ENCODE measurements around the gene RPL18A.

The RPL18A gene

DNA sequence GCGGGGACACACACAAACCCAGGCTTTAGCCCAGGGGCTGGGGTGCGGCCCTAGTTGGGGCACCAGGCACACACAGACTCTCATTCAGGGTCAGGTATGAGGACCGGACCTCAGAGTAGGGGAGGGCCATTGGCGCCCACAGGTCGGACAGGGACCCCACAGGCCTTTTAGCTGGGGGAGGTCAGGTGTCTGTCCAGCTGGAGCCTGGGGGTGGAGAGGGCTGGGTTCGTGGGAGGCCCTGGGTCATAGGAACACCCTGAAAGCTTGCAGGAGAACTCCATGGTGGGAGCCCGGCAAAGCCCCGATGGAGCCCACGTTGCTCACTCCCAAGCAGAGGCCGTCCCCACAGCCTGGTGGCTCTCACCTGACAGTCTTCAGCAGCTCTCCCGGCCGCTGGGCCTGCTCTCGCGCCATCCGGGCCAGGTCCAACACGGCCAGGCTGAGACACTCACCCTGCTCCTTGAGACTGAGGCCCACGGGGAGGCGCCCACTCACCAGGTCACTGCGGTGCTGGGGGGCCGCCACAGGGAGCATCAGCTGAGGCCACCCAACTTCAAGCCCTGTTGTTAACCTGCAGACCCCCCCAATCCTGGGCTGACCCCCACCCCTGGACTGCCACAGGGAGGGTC is 16.9 kb upstream of the RPL18A start:
- Histone ChIP-seq H3K4me3 (ENCODE audit: insufficient read length, low read depth) (peak overlapping the region; percentile 76), H3K27me3 (ENCODE audit: insufficient read depth, insufficient read length) (peaks cover 30% of the 10 kb centered on the region), H3K9ac (ENCODE audit: insufficient read length, low read depth) (peak overlapping the region; percentile 92), H3K9me3 (ENCODE audit: insufficient read depth, low read length) (no peaks in the 10 kb centered on the region), H3K36me3 (ENCODE audit: insufficient read depth, insufficient read length, low read length) (no peaks in the 10 kb centered on the region), H3K4me1 (ENCODE audit: insufficient read depth, insufficient read length) (peaks cover 16% of the 10 kb centered on the region)
- TF ChIP-seq YY1 (IDR thresholded peaks at IDR 0.05; ENCODE audit: insufficient read depth, insufficient read length) (no peak), SUZ12 (IDR thresholded peaks at IDR 0.05; ENCODE audit: extremely low read depth, insufficient read depth, insufficient read length) (no peak), ZNF274 (IDR thresholded peaks at IDR 0.05; ENCODE audit: low read depth, low read length) (no peak)
- DNase-seq (ENCODE audit: low read depth, low spot score) = no peak

DNA sequence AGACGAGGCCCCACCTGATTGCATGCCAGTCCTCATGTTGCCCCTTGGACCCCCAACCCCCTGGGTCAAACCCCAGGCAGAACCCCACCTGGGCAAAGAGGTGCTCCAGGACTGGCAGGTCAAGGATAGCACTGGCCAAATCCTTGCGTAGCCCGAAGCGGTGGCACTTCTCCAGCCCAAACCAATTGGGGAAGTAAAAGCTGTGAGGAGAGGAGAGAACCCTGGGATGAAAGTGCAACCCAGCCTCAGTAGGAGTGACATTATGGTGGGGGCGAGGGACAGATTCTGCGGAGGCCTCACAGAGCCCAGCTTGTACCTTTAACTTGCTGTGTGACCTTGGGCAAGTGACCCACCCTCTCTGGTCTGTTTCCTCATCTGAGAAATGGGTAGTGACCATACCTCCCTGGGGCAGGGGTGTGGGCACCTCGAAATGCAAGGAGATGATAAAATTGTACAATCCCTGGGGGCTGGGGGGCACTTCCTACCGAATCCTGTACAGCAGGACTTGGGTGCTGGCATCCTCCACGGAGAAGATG is 16.4 kb upstream of the RPL18A start:
- Histone ChIP-seq H3K36me3 (ENCODE audit: insufficient read depth, insufficient read length, low read length) (no peaks in the 10 kb centered on the region), H3K4me3 (ENCODE audit: insufficient read length, low read depth) (peak overlapping the region; percentile 76), H3K9me3 (ENCODE audit: insufficient read depth, low read length) (no peaks in the 10 kb centered on the region), H3K4me1 (ENCODE audit: insufficient read depth, insufficient read length) (peaks cover 19% of the 10 kb centered on the region), H3K9ac (ENCODE audit: insufficient read length, low read depth) (no peak overlapping the region), H3K27me3 (ENCODE audit: insufficient read depth, insufficient read length) (peaks cover 30% of the 10 kb centered on the region)
- DNase-seq (ENCODE audit: low read depth, low spot score) = no peak
- TF ChIP-seq SUZ12 (IDR thresholded peaks at IDR 0.05; ENCODE audit: extremely low read depth, insufficient read depth, insufficient read length) = no peak
- TF ChIP-seq ZNF274 (IDR thresholded peaks at IDR 0.05; ENCODE audit: low read depth, low read length) = no peak
- no peak for TF ChIP-seq YY1 (IDR thresholded peaks at IDR 0.05; ENCODE audit: insufficient read depth, insufficient read length)

DNA sequence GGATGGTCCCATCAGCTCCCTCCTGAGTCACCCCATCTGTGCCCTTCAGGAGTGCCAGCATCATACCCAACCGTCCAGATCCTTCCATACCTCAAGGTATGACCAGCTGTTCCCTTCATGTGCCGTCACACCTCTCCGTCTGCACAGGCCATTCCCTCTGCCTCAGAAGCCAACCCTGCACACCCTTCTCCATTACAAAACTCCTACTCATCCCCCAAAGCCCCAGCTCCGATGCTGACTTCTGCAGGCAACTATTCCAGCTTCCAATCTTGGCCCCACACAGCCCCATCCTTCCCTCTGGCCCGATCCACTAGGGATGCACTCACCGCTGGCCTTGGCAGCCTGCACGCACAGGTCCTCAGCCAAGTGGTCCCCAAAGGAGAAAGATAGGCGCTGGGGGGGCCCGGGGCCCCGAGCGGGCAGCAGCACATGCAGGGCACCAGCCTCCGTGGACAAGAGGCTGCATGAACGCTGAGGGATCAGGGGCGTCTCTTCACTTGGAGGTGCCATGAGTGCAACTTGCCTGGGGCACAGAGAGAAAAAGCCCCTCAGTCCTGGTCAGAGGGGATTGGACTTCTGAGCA is 15.7 kb upstream of the RPL18A start:
- Histone ChIP-seq H3K4me3 (ENCODE audit: insufficient read length, low read depth) (no peak overlapping the region), H3K36me3 (ENCODE audit: insufficient read depth, insufficient read length, low read length) (no peaks in the 10 kb centered on the region), H3K9ac (ENCODE audit: insufficient read length, low read depth) (no peak overlapping the region), H3K4me1 (ENCODE audit: insufficient read depth, insufficient read length) (peaks cover 21% of the 10 kb centered on the region), H3K27me3 (ENCODE audit: insufficient read depth, insufficient read length) (peaks cover 29% of the 10 kb centered on the region), H3K9me3 (ENCODE audit: insufficient read depth, low read length) (no peaks in the 10 kb centered on the region)
- TF ChIP-seq YY1 (IDR thresholded peaks at IDR 0.05; ENCODE audit: insufficient read depth, insufficient read length) (no peak), SUZ12 (IDR thresholded peaks at IDR 0.05; ENCODE audit: extremely low read depth, insufficient read depth, insufficient read length) (no peak), ZNF274 (IDR thresholded peaks at IDR 0.05; ENCODE audit: low read depth, low read length) (no peak)
- no peak for DNase-seq (ENCODE audit: low read depth, low spot score)

DNA sequence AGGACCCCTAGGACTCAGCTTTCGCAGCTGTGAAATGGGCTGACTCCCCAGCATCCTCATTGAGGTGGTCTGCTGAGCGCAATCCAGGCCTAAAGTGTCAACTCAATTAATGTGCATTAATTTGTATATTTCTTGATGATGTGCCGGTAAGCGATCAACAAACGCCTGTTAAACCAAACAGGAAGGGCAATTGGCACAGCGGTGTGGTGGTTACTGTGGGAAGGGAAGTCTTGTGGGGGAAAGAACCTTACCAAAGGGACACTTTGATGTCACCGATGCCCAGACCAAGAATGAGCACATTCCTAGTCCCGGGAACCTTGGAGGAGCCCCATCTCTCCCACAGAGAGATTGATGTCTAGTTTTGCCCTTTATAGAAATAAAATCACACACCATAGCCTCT is 13.6 kb upstream of the RPL18A start:
- Histone ChIP-seq H3K4me1 (ENCODE audit: insufficient read depth, insufficient read length) (peaks cover 22% of the 10 kb centered on the region), H3K27me3 (ENCODE audit: insufficient read depth, insufficient read length) (peaks cover 11% of the 10 kb centered on the region), H3K9me3 (ENCODE audit: insufficient read depth, low read length) (no peaks in the 10 kb centered on the region), H3K36me3 (ENCODE audit: insufficient read depth, insufficient read length, low read length) (no peaks in the 10 kb centered on the region), H3K4me3 (ENCODE audit: insufficient read length, low read depth) (no peak overlapping the region), H3K9ac (ENCODE audit: insufficient read length, low read depth) (no peak overlapping the region)
- no peak for DNase-seq (ENCODE audit: low read depth, low spot score)
- no peak for TF ChIP-seq YY1 (IDR thresholded peaks at IDR 0.05; ENCODE audit: insufficient read depth, insufficient read length)
- TF ChIP-seq ZNF274 (IDR thresholded peaks at IDR 0.05; ENCODE audit: low read depth, low read length) = no peak
- no peak for TF ChIP-seq SUZ12 (IDR thresholded peaks at IDR 0.05; ENCODE audit: extremely low read depth, insufficient read depth, insufficient read length)

DNA sequence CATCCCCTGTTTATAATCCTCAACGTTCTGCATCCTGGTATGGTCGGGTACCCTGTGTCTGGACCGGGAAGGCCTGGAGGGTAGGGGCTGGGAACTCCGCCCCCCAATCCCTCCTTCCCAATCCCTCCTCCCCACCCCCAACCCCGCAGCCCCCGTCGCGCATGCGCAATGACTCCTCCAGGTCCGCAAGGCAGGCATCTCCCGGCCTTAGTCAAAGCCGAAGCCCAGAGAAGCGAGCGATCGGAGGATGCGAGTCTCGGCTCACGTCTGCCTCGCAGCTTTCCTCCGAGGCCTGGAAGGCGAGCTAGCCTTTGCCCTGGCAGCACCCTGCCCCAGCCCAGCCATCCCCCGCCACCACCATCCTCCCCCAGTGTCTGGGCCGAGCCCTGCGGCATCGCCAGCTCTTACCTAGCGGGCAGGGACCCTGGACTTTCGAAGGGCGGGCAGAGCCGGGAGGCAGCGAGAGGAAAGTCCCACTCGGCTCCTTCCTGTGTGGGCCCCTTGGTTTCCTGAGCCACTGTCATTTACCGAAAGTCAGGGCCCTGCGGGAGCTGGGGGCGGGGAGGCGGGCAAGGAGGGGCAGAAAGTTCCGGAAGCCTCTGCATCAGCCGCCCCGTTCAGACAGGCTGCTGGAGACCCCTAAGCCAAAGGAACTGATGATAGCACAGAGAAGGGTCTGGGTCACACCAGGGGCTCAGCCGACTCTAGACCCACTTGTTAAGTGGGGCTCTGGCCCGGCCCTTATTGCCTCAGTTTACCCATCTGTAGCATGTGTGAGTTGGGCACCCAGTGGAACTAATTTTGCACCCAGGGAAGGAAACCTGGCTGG is 12.0 kb upstream of the RPL18A start, which contains the start of gene JAK3:
TSS of gene JAK3 (minus strand) at position 445 of the 829 bp plus-strand sequence. CDS start 3,565 bp downstream, outside the sequence.
- Histone ChIP-seq H3K27me3 (ENCODE audit: insufficient read depth, insufficient read length) (peaks cover 3% of the 10 kb centered on the region), H3K4me1 (ENCODE audit: insufficient read depth, insufficient read length) (peaks cover 15% of the 10 kb centered on the region), H3K9ac (ENCODE audit: insufficient read length, low read depth) (peak within 1 kb of the TSS; percentile 75), H3K36me3 (ENCODE audit: insufficient read depth, insufficient read length, low read length) (no peaks in the 10 kb centered on the region), H3K4me3 (ENCODE audit: insufficient read length, low read depth) (peak within 1 kb of the TSS; percentile 19), H3K9me3 (ENCODE audit: insufficient read depth, low read length) (no peaks in the 10 kb centered on the region)
- TF ChIP-seq YY1 (IDR thresholded peaks at IDR 0.05; ENCODE audit: insufficient read depth, insufficient read length) (no peak), ZNF274 (IDR thresholded peaks at IDR 0.05; ENCODE audit: low read depth, low read length) (no peak), SUZ12 (IDR thresholded peaks at IDR 0.05; ENCODE audit: extremely low read depth, insufficient read depth, insufficient read length) (no peak)
- DNase-seq (ENCODE audit: low read depth, low spot score) = no peak

DNA sequence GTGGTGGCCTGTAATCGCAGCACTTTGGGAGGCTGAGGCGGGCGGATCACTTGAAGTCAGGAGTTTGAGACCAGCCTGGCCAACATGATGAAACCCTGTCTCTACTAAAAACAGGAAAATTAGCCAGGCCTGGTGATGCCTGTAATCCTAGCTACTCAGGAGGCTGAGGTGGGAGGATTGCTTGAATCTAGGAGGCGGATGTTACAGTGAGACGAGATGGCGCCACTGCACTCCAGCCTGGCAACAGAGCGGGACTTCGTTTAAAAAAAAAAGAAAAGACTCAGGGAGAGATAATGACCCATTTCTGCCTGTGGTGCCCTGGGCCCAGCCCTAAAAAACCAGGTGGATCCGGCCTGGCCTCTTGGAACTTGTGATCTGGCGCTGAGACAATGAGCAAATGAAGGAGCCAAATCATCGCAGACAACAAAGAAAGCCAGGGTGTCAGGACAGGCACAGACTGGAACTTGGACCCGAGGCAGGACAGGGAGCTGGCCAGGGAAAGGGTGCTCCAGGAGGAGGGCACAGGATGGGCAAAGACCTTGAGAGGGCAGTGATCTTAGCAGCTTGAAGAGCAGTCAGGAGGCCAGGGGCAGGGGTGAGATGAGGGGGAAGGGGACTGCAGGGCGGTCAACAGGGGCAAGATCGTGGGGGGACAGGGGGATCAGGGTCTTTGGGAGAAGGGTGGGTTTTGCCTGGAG is 11.0 kb upstream of the RPL18A start:
- no peak for DNase-seq (ENCODE audit: low read depth, low spot score)
- Histone ChIP-seq H3K36me3 (ENCODE audit: insufficient read depth, insufficient read length, low read length) (no peaks in the 10 kb centered on the region), H3K4me3 (ENCODE audit: insufficient read length, low read depth) (no peak overlapping the region), H3K27me3 (ENCODE audit: insufficient read depth, insufficient read length) (no peaks in the 10 kb centered on the region), H3K9me3 (ENCODE audit: insufficient read depth, low read length) (no peaks in the 10 kb centered on the region), H3K9ac (ENCODE audit: insufficient read length, low read depth) (no peak overlapping the region), H3K4me1 (ENCODE audit: insufficient read depth, insufficient read length) (peaks cover 11% of the 10 kb centered on the region)
- TF ChIP-seq SUZ12 (IDR thresholded peaks at IDR 0.05; ENCODE audit: extremely low read depth, insufficient read depth, insufficient read length) = no peak
- no peak for TF ChIP-seq YY1 (IDR thresholded peaks at IDR 0.05; ENCODE audit: insufficient read depth, insufficient read length)
- no peak for TF ChIP-seq ZNF274 (IDR thresholded peaks at IDR 0.05; ENCODE audit: low read depth, low read length)

Measured in NT2/D1 (cell line).